HepG2 (cell line): ENCODE data around the gene TSNAXIP1. TPM values are rescaled to one million over a fixed set of nuclear protein-coding genes. Genes with fewer than 3 reads are reported as not detected.

ENCODE experiments used
- HNF4A ChIP-seq: sonication (generic); formaldehyde crosslinking; IDR thresholded peaks from 2 replicates; pipeline ENCODE4 v1.4.0; 2020; ENCODE audit warnings: missing genetic modification reagents
- KDM3A ChIP-seq: IDR thresholded peaks from 2 replicates; pipeline ENCODE4 v1.6.1; 2018; ENCODE audit warnings: low read depth, missing compliant biosample characterization
- MTA3 ChIP-seq: sonication (generic); formaldehyde crosslinking; IDR thresholded peaks from 2 replicates; pipeline ENCODE4 v1.4.0; 2020; ENCODE audit warnings: missing genetic modification reagents
- NR3C1 ChIP-seq: sonication (generic); formaldehyde crosslinking; IDR thresholded peaks from 2 replicates; pipeline ENCODE4 v1.4.0; 2020; ENCODE audit warnings: missing genetic modification reagents
- RBM39 ChIP-seq: fragments of 200-400 bp; formaldehyde crosslinking; IDR thresholded peaks from one replicate; pipeline ENCODE4 v1.6.1; 2018; ENCODE audit warnings: antibody characterized with exemption, mild to moderate bottlenecking, low read depth, low read length; ENCODE audit not compliant: poor library complexity, severe bottlenecking
- SALL1 ChIP-seq: sonication (generic); formaldehyde crosslinking; IDR thresholded peaks from 2 replicates; pipeline ENCODE4 v1.8.0; 2022; ENCODE audit warnings: mild to moderate bottlenecking, missing genetic modification reagents
- SNAPC2 ChIP-seq: sonication (generic); formaldehyde crosslinking; IDR thresholded peaks from 2 replicates; pipeline ENCODE4 v1.8.1; 2022; ENCODE audit warnings: mild to moderate bottlenecking, missing genetic modification reagents
- SOX5 ChIP-seq: IDR thresholded peaks from 2 replicates; pipeline ENCODE4 v1.6.1; 2016; ENCODE audit warnings: borderline replicate concordance
- SRSF1 ChIP-seq: fragments of 200-400 bp; formaldehyde crosslinking; optimal IDR thresholded peaks from 2 replicates; pipeline ENCODE3; 2017; ENCODE audit warnings: mild to moderate bottlenecking, low read depth, low read length, moderate library complexity
- ZKSCAN8 ChIP-seq: IDR thresholded peaks from 2 replicates; pipeline ENCODE4 v1.6.1; 2016; ENCODE audit warnings: borderline replicate concordance, missing genetic modification reagents, missing compliant biosample characterization
- ZNF205 ChIP-seq: IDR thresholded peaks from 2 replicates; pipeline ENCODE4 v1.6.1; 2018; ENCODE audit warnings: missing biosample characterization, missing genetic modification reagents
- ZNF230 ChIP-seq: sonication (generic); formaldehyde crosslinking; IDR thresholded peaks from 2 replicates; pipeline ENCODE4 v1.4.0; 2020; ENCODE audit warnings: mild to moderate bottlenecking, missing genetic modification reagents
- ZNF33A ChIP-seq: sonication (generic); formaldehyde crosslinking; IDR thresholded peaks from 2 replicates; pipeline ENCODE4 v1.5.1; 2020; ENCODE audit warnings: missing genetic modification reagents, mild to moderate bottlenecking, moderate library complexity, borderline replicate concordance
- ZNF563 ChIP-seq: sonication (generic); formaldehyde crosslinking; IDR thresholded peaks from 2 replicates; pipeline ENCODE4 v1.8.0; 2022; ENCODE audit warnings: mild to moderate bottlenecking, moderate library complexity, missing genetic modification reagents
- ZNF710 ChIP-seq: sonication (generic); formaldehyde crosslinking; IDR thresholded peaks from 2 replicates; pipeline ENCODE4 v1.5.0; 2020; ENCODE audit warnings: mild to moderate bottlenecking, missing genetic modification reagents, borderline replicate concordance
- ZNF83 ChIP-seq: sonication (generic); formaldehyde crosslinking; IDR thresholded peaks from 2 replicates; pipeline ENCODE4 v1.4.0; 2020; ENCODE audit warnings: missing genetic modification reagents, mild to moderate bottlenecking, borderline replicate concordance
- ZSCAN20 ChIP-seq: sonication (generic); formaldehyde crosslinking; IDR thresholded peaks from 2 replicates; pipeline ENCODE4 v1.4.0; 2020; ENCODE audit warnings: missing genetic modification reagents, mild to moderate bottlenecking, borderline replicate concordance
- ZSCAN31 ChIP-seq: sonication (generic); formaldehyde crosslinking; IDR thresholded peaks from 2 replicates; pipeline ENCODE4 v1.5.0; 2020; ENCODE audit warnings: low read depth, mild to moderate bottlenecking, missing genetic modification reagents
- polyA plus RNA-seq, 8 experiments: library from polyadenylated mRNA; depleted of rRNA in 3 of 8; stranded (reverse) in 7 of 8; unstranded in 1 of 8; fragments of >200 nt; fragmentation: Illumina TruSeq in 4 of 8; extraction: Trizol in 4 of 8; gene quantifications; 2 replicates each; pipeline versions ENCODE4 v1.2.1 to v1.2.3, GENCODE V29; 2011 to 2016; ENCODE audit warnings: low read depth in 4 of 8, missing spikeins in 1 of 8, mixed read lengths in 1 of 8; ENCODE audit not compliant: insufficient read depth in 1 of 8
- total RNA-seq, 5 experiments: library from RNA; depleted of rRNA; stranded (reverse); fragments of >200 nt; fragmentation: Illumina TruSeq; extraction: Trizol; gene quantifications; 2 replicates each; pipeline ENCODE4 v1.2.3, GENCODE V29; 2016; ENCODE audit warnings: low read depth in 1 of 5
- TF ChIP-seq, protein P1 (sequence below): sonication (generic); formaldehyde crosslinking; IDR thresholded peaks from 2 replicates; pipeline ENCODE4 v1.4.0; 2020; ENCODE audit warnings: mild to moderate bottlenecking, missing genetic modification reagents
- TF ChIP-seq, protein P2 (sequence below): sonication (generic); formaldehyde crosslinking; IDR thresholded peaks from 2 replicates; pipeline ENCODE4 v1.8.1; 2023; ENCODE audit warnings: mild to moderate bottlenecking, moderate library complexity, missing genetic modification reagents
- TF ChIP-seq, protein P3 (sequence below): IDR thresholded peaks from 2 replicates; pipeline ENCODE4 v1.6.1; 2016; ENCODE audit warnings: low read depth, missing genetic modification reagents, missing compliant biosample characterization

The TSNAXIP1 gene
- total and polyA plus RNA-seq, 2 of the 13 experiments (the other 11 are each of a cell fraction or from before 2014, with no cell fraction given), result 0.37 to 0.86 TPM

- TF ChIP-seq KDM3A (CRISPR knock-in tag) (peak; percentile 85), ZNF205 (CRISPR knock-in tag) (peak; percentile 74; the same call in 1 of the 2 replicates), ZNF710 (CRISPR knock-in tag) (no peak), ZNF230 (CRISPR knock-in tag) (0 out of 2 replicates have a peak, but pooled peaks have one; percentile 37), SNAPC2 (CRISPR knock-in tag) (peak; percentile 75; the same call in 1 of the 2 replicates), ZNF563 (CRISPR knock-in tag) (peak; percentile 28; the same call in 1 of the 2 replicates), RBM39 (peak; percentile 81), ZNF33A (CRISPR knock-in tag) (peak; percentile 65; the same call in 1 of the 2 replicates), SRSF1 (peak; percentile 97), SALL1 (CRISPR knock-in tag) (peak; percentile 88), ZSCAN31 (peak; percentile 93), NR3C1 (CRISPR knock-in tag) (no peak), MTA3 (CRISPR knock-in tag) (no peak), ZSCAN20 (CRISPR knock-in tag) (no peak), SOX5 (peak; percentile 73; the same call in 1 of the 2 replicates), HNF4A (CRISPR knock-in tag) (peak; percentile 54), ZKSCAN8 (CRISPR knock-in tag) (0 out of 2 replicates have a peak, but pooled peaks have one; percentile 32), ZNF83 (CRISPR knock-in tag) (peak; percentile 46; the same call in 1 of the 2 replicates)
- TF ChIP-seq, protein P1, sequence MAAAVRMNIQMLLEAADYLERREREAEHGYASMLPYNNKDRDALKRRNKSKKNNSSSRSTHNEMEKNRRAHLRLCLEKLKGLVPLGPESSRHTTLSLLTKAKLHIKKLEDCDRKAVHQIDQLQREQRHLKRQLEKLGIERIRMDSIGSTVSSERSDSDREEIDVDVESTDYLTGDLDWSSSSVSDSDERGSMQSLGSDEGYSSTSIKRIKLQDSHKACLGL (CRISPR knock-in tag), result peak; percentile 89; the same call in 1 of the 2 replicates
- TF ChIP-seq, protein P2, sequence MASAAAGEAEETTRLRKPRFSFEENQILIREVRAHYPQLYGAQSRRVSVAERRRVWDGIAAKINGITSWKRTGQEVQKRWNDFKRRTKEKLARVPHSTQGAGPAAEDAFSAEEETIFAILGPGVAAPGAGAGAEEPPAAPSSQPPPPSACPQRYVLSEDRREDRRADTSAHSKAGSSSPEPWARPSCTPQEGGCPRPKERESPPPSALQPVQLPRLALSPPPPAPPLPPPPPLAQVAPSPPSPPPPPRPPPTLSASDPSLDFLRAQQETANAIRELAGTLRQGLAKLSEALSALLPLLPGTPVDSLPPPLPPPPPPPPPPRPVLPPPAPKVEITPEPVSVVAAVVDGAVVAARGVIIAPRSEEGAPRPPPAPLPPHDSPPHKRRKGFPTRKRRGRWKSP (CRISPR knock-in tag), result peak; percentile 91
- TF ChIP-seq, protein P3, sequence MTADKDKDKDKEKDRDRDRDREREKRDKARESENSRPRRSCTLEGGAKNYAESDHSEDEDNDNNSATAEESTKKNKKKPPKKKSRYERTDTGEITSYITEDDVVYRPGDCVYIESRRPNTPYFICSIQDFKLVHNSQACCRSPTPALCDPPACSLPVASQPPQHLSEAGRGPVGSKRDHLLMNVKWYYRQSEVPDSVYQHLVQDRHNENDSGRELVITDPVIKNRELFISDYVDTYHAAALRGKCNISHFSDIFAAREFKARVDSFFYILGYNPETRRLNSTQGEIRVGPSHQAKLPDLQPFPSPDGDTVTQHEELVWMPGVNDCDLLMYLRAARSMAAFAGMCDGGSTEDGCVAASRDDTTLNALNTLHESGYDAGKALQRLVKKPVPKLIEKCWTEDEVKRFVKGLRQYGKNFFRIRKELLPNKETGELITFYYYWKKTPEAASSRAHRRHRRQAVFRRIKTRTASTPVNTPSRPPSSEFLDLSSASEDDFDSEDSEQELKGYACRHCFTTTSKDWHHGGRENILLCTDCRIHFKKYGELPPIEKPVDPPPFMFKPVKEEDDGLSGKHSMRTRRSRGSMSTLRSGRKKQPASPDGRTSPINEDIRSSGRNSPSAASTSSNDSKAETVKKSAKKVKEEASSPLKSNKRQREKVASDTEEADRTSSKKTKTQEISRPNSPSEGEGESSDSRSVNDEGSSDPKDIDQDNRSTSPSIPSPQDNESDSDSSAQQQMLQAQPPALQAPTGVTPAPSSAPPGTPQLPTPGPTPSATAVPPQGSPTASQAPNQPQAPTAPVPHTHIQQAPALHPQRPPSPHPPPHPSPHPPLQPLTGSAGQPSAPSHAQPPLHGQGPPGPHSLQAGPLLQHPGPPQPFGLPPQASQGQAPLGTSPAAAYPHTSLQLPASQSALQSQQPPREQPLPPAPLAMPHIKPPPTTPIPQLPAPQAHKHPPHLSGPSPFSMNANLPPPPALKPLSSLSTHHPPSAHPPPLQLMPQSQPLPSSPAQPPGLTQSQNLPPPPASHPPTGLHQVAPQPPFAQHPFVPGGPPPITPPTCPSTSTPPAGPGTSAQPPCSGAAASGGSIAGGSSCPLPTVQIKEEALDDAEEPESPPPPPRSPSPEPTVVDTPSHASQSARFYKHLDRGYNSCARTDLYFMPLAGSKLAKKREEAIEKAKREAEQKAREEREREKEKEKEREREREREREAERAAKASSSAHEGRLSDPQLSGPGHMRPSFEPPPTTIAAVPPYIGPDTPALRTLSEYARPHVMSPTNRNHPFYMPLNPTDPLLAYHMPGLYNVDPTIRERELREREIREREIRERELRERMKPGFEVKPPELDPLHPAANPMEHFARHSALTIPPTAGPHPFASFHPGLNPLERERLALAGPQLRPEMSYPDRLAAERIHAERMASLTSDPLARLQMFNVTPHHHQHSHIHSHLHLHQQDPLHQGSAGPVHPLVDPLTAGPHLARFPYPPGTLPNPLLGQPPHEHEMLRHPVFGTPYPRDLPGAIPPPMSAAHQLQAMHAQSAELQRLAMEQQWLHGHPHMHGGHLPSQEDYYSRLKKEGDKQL, result no peak
These were observed 39.8 kb downstream of the TSNAXIP1 start, which contains the start of gene NUTF2 (continued) for GRCh38 chr16:67846320-67847063.
